Endothelial cell of umbilical vein (primary cell): ENCODE measurements around the gene PPP1R9B. TPM values are rescaled to one million over a fixed set of nuclear protein-coding genes. Genes with fewer than 3 reads are reported as not detected.

Experiments used
- BruUV-seq: library from RNA; stranded (reverse); fragments of 400-500 nt; replicated peaks from 2 replicates; lab custom pipeline; 2021; lab: Mats Ljungman, UMichigan
- CTCF ChIA-PET: fragments of 300-600, 350-600 bp; sonication (Branson Sonifier 250); formaldehyde crosslinking; loops from one replicate; lab custom pipeline; 2021; ENCODE audit warnings: antibody characterized with exemption, inconsistent platforms; lab: Charles Lee
- POLR2A ChIA-PET: fragments of 300-600, 350-600 bp; sonication (Branson Sonifier 250); formaldehyde crosslinking; loops from one replicate; lab custom pipeline; 2021; ENCODE audit warnings: antibody characterized with exemption, inconsistent platforms; lab: Charles Lee
- DNase-seq: peaks from one replicate; pipeline ENCODE4 v3.0.0-alpha.2; 2011; ENCODE audit warnings: low read depth, low spot score
- FAIRE-seq: peaks from 2 replicates; lab custom pipeline; 2011; peaks lifted over from hg19 to GRCh38; lab: Jason Lieb, UNC
- H2AFZ ChIP-seq: 2 replicates; pipeline ENCODE4 v1.6.0; 2012; ENCODE audit warnings: low read depth, low read length, control low read depth, inconsistent platforms
- H3K27ac ChIP-seq: 2 replicates; pipeline ENCODE4 v1.5.1; 2011; ENCODE audit warnings: low read depth, mild to moderate bottlenecking, control low read depth, low read length, moderate library complexity; ENCODE audit not compliant: insufficient read depth
- H3K27me3 ChIP-seq, 2 experiments: 2 replicates each; pipeline versions ENCODE4 v1.6.0 to v1.6.1; 2011; ENCODE audit warnings: low read length in 2 of 2, mixed read lengths in 1 of 2; ENCODE audit not compliant: control insufficient read depth in 2 of 2, insufficient read depth in 2 of 2
- H3K36me3 ChIP-seq, 2 experiments: 2 replicates in 1 of 2; 3 replicates in 1 of 2; pipeline ENCODE4 v1.5.1; 2011; ENCODE audit warnings: low read length in 2 of 2, mild to moderate bottlenecking in 1 of 2, moderate library complexity in 1 of 2; ENCODE audit not compliant: control insufficient read depth in 2 of 2, insufficient read depth in 2 of 2; ENCODE audit errors: extremely low read depth in 1 of 2
- H3K4me1 ChIP-seq: 3 replicates; pipeline ENCODE4 v1.5.1; 2011; ENCODE audit warnings: mild to moderate bottlenecking, low read length; ENCODE audit not compliant: control insufficient read depth, insufficient read depth; ENCODE audit errors: extremely low read depth
- H3K4me2 ChIP-seq: 2 replicates; pipeline ENCODE4 v1.6.1; 2011; ENCODE audit warnings: low read length, control low read depth, mixed read lengths; ENCODE audit not compliant: insufficient read depth
- H3K4me3 ChIP-seq, 3 experiments: fragments of 200-600 bp in 1 of 3; sonication (generic), shearing (Covaris generic) in 1 of 3; replicated peaks in 1 of 3; 2 replicates each; pipeline ENCODE4 v1.5.1; 2011 to 2016; ENCODE audit warnings: control low read depth in 3 of 3, low read length in 3 of 3, mild to moderate bottlenecking in 2 of 3, inconsistent platforms in 1 of 3, low read depth in 1 of 3, moderate library complexity in 1 of 3; ENCODE audit not compliant: insufficient read depth in 1 of 3
- H3K79me2 ChIP-seq: 2 replicates; pipeline ENCODE4 v1.6.0; 2012; ENCODE audit warnings: low read length, inconsistent platforms; ENCODE audit not compliant: control insufficient read depth, insufficient read depth
- H3K9ac ChIP-seq: replicated peaks from 2 replicates; pipeline ENCODE3; 2011; ENCODE audit warnings: low read length, control low read depth; ENCODE audit not compliant: insufficient read depth; ENCODE audit errors: extremely low read depth
- H3K9me1 ChIP-seq: replicated peaks from 3 replicates; pipeline ENCODE4 v1.6.0; 2011; ENCODE audit warnings: mild to moderate bottlenecking, low read length; ENCODE audit not compliant: control insufficient read depth, insufficient read depth; ENCODE audit errors: extremely low read depth
- H3K9me3 ChIP-seq: replicated peaks from 2 replicates; pipeline ENCODE4 v1.5.1; 2012; ENCODE audit warnings: low read length, inconsistent platforms; ENCODE audit not compliant: control insufficient read depth, insufficient read depth
- H4K20me1 ChIP-seq: replicated peaks from 2 replicates; pipeline ENCODE3; 2011; ENCODE audit warnings: mild to moderate bottlenecking, low read length; ENCODE audit not compliant: control insufficient read depth, insufficient read depth; ENCODE audit errors: extremely low read depth
- CTCF ChIP-seq, 2 donors: IDR thresholded peaks; 1 replicate in 1 of 2; 2 replicates in 1 of 2; pipeline ENCODE4 v1.5.1; 2011; ENCODE audit warnings: low read length in 2 of 2, mild to moderate bottlenecking in 2 of 2, moderate library complexity in 2 of 2, control low read depth in 1 of 2, inconsistent platforms in 1 of 2, low read depth in 1 of 2; ENCODE audit not compliant: insufficient read depth in 1 of 2; ENCODE audit errors: extremely low read depth in 1 of 2
- EZH2 ChIP-seq: IDR thresholded peaks from 2 replicates; pipeline ENCODE4 v1.6.1; 2012; ENCODE audit warnings: borderline replicate concordance, low read depth, mild to moderate bottlenecking, moderate library complexity, low read length, inconsistent platforms; ENCODE audit not compliant: severe bottlenecking
- FOS ChIP-seq: IDR thresholded peaks from 2 replicates; pipeline ENCODE4 v1.6.1; 2011; ENCODE audit warnings: mild to moderate bottlenecking, low read length, moderate library complexity, borderline replicate concordance; ENCODE audit not compliant: insufficient read depth
- GATA2 ChIP-seq: IDR thresholded peaks from 2 replicates; pipeline ENCODE4 v1.7.0; 2011; ENCODE audit warnings: low read depth, mild to moderate bottlenecking, moderate library complexity, mixed read lengths, low read length; ENCODE audit not compliant: insufficient read length, insufficient read depth
- JUN ChIP-seq: IDR thresholded peaks from 2 replicates; pipeline ENCODE4 v1.6.1; 2011; ENCODE audit warnings: borderline replicate concordance, low read depth; ENCODE audit not compliant: insufficient read length, insufficient read depth
- MAX ChIP-seq: IDR thresholded peaks from 2 replicates; pipeline ENCODE4 v1.6.1; 2011; ENCODE audit not compliant: insufficient read depth, insufficient read length
- MYC ChIP-seq: IDR thresholded peaks from one replicate; pipeline ENCODE4 v1.6.1; 2011; ENCODE audit warnings: mild to moderate bottlenecking, low read depth, low read length
- POLR2A ChIP-seq: IDR thresholded peaks from 2 replicates; pipeline ENCODE4 v1.6.1; 2012; ENCODE audit warnings: low read depth, mild to moderate bottlenecking, control low read depth, low read length
- POLR2AphosphoS5 ChIP-seq: IDR thresholded peaks from 2 replicates; pipeline ENCODE4 v1.6.1; 2012; ENCODE audit warnings: low read depth, mild to moderate bottlenecking, control low read depth, low read length, moderate library complexity; ENCODE audit not compliant: insufficient read depth
- dilution Hi-C: fragments of 300-500 bp; cut with MboI; formaldehyde crosslinking; loops from one replicate; pipeline ENCODE4 v1.15.0; 2019; ENCODE audit warnings: low sequenced_read_pairs; ENCODE audit not compliant: extremely low pct_ligation_motif_present
- intact Hi-C: fragments of 100-400 bp; cut with micrococcal nuclease; formaldehyde crosslinking; loops from one replicate; pipeline ENCODE4 v1.10.0; 2022
- polyA plus RNA-seq, 4 experiments: library from polyadenylated mRNA; depleted of rRNA in 3 of 4; stranded (reverse) in 3 of 4; unstranded in 1 of 4; fragments of >200 nt; gene quantifications; 2 replicates each; pipeline versions ENCODE4 v1.2.1 to v1.2.3, GENCODE V29; 2011 to 2012; ENCODE audit warnings: missing spikeins in 1 of 4
- total RNA-seq: library from RNA; stranded (reverse); gene quantifications from 2 replicates; pipeline ENCODE4 v1.2.3, GENCODE V29; 2021

Gene PPP1R9B
- total and polyA plus RNA-seq, 2 donors (not counting 3 experiments of a cell fraction or from before 2014, with no cell fraction given): 20.1 to 60.2 TPM

- intact Hi-C loops: no loop called here
- H3K27ac ChIP-seq: no peak overlapping the region
Observed at GRCh38 chr17:50153650-50154575, 3.4 kb upstream of the PPP1R9B start.

More at GRCh38 chr17:50153650-50154575, 3.4 kb upstream of the PPP1R9B start:
- no peaks in the 10 kb centered on the region for H3K9me3 ChIP-seq
- H3K4me3 ChIP-seq: no peak overlapping the region
- dilution Hi-C loops: no loop called here
- no TSS peak for BruUV-seq
- H4K20me1 ChIP-seq: no peaks in the 10 kb centered on the region
- no peak for DNase-seq
- H3K27me3 ChIP-seq: no peaks in the 10 kb centered on the region
- H3K4me2 ChIP-seq: no peak overlapping the region
- no peak overlapping the region for H2AFZ ChIP-seq
- H3K9ac ChIP-seq: no peak overlapping the region
- H3K79me2 ChIP-seq: peaks cover 18% of the 10 kb centered on the region
- peaks cover 14% of the 10 kb centered on the region for H3K4me1 ChIP-seq
- ChIA-PET CTCF (interaction anchor here (1.0 to 4.5 kb wide), 2 partner anchors 14 to 37 kb away, joined by 3 to 34 read pairs; no protein-coding TSS in a partner anchor), POLR2A (no interaction called here)
- no peaks in the 10 kb centered on the region for H3K36me3 ChIP-seq
- TF ChIP-seq EZH2: no peak
- TF ChIP-seq GATA2: no peak
- no peak for TF ChIP-seq CTCF (IDR thresholded peaks at IDR 0.05; ENCODE audit: extremely low read depth in 1 of 2, insufficient read depth in 1 of 2, low read depth in 1 of 2, low read length in 2 of 2)
- TF ChIP-seq POLR2AphosphoS5: no peak
- TF ChIP-seq POLR2A: no peak
- no peak for TF ChIP-seq MAX
- no peak for TF ChIP-seq MYC
- no peak for TF ChIP-seq FOS
- no peak for TF ChIP-seq JUN
- no peak for FAIRE-seq
- no peaks in the 10 kb centered on the region for H3K9me1 ChIP-seq
